ENCODE results near the gene DHX34.
"Not testable (repeated sequence)": the region's sequence is repeated elsewhere in the genome, so short reads cannot be mapped to it uniquely, and the experiment has no call there.

The DHX34 gene

DNA sequence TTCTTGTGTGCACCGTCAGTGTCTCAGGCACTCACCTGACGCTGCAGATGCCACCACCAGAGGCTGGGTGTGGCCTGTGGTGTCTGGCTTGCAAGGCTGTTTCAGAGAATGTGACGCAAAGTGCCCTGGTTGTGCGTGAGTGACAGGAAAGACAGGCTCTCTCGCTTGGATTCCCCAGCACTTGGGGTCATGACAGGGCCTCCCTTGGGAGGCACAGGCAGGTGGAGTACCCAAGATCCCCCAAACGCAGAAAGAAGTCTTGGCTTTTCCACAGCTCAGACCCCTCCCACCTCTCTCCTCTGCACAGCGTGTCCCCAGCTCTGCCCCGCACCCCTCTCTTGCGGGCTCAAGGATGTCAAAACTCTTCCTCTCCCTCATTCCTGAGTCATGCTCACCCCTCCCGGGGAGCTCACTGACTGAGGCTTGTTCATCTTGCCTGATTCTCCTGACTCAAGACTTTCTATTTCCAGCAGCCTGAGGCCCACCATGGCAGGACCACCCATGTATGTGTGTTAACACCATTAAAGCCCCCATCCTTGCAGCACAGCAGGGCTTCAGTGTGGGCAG, 21.0 kb downstream of the DHX34 start:
- no peak for DNase-seq (ENCODE audit: low spot score)

DNA sequence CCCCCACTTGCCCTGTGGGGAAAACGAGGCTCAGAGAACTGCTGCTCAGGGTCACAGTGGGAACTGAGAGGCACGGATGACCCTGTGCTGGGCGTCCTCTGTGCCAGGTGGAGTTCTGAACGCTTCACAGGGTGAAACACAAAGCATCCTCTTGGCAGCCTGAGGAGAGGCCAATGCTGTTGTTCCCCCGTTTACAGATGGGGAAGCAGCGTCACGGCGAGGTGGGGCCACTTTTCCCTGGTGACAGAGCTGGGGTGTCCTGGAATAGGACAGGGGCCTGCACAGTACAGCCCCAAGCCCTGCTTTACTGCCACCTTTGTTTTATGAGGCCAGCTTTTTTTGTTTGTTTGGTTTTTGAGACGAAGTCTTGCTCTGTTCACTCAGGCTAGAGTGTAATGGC, 22.1 kb downstream of the DHX34 start:
- DNase-seq (ENCODE audit: low spot score), result no peak

DNA sequence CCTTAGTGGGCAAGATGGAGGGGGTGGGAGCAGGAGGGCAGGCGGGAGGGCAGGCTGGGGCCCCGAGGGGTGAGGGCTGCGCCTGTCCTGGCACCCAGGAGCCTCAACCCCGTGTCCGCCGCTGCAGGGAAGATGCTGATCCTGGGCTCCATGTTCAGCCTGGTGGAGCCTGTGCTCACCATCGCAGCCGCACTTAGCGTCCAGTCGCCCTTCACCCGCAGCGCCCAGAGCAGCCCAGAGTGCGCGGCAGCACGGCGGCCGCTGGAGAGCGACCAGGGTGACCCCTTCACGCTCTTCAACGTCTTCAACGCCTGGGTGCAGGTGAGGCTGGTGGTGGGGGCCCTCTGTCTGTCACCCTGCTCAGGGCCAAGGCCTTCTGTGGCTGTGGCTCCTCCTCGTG, 23.5 kb downstream of the DHX34 start:
- DNase-seq (ENCODE audit: low spot score), result no peak

DNA sequence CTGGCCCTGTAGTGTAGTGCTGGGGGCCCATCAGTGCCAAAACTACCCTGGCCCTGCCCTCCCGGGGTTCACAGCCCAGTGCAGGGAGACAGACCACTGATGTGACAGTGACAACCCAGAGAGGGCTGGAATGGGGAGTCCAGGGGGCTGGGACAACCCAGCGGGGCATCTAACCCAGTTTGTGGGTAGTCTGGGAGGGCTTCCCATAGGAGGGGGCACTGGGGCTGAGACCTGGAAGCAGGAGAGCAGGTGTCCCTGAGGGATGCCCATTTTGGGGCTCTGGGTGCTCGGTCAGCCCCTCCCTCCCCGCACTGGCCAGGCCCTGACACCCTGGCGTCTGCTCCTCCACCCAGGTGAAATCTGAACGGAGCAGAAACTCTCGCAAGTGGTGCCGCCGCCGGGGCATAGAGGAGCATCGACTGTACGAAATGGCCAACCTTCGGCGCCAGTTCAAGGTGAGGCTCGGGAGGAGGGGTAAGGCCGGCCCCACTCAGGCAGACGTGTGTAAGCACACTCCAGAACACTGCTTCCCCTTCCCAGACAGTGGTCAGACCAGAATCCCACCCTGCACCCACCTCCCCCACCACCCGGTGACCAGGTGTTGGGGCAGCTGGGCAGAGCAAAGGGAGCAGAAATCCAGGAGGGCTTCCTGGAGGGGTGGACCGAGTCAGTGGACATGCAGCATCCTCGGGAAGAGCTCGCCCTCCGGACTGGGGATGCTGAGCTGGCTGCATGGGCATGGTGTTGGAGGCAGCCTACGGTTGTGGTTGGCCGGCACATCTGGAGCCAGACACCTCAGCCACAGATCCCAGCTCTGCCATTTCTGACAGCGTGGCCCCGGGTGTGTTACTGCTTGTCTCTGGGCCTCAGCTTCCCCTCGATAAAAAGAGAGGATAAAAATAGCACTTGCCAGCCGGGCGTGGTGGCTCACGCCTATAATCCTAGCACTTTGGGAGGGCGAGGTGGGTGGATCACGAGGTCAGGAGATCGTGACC, 24.4 kb downstream of the DHX34 start:
- no peak for DNase-seq (ENCODE audit: low spot score)

DNA sequence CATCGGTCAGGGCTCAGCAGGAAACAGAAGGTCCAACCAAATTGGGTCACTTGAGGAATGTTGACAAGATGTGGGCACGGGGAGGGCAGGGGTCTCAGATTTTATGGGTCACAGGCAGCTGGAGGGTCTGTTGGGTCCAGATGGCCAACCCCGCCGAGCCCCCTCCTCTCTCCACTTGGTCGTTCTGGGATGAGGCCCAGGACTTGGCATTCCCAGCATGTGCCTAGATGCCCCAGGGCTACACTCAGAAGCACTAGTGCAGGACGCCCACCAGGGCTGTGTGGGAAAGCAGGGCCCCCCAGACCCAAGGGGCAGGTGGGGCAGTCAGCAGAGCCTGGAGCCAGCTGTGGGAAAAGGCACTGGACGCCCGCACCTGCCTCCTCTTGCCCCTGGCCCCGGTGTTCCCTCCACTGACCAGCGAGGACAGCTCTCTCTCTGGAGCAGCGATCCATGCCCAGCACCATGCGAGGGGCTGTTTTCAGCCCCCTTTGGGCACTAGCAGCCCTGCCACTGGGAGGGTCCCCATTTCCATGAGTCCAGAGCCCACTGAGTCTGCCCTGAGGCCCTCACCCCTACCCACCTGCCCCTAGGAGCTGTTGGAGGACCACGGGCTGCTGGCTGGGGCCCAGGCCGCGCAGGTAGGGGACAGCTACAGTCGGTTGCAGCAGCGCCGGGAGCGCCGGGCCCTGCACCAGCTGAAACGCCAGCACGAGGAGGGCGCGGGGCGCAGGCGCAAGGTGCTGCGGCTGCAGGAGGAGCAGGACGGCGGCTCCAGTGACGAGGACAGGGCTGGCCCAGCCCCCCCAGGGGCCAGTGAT, 26.0 kb downstream of the DHX34 start:
- no peak for DNase-seq (ENCODE audit: low spot score)

DNA sequence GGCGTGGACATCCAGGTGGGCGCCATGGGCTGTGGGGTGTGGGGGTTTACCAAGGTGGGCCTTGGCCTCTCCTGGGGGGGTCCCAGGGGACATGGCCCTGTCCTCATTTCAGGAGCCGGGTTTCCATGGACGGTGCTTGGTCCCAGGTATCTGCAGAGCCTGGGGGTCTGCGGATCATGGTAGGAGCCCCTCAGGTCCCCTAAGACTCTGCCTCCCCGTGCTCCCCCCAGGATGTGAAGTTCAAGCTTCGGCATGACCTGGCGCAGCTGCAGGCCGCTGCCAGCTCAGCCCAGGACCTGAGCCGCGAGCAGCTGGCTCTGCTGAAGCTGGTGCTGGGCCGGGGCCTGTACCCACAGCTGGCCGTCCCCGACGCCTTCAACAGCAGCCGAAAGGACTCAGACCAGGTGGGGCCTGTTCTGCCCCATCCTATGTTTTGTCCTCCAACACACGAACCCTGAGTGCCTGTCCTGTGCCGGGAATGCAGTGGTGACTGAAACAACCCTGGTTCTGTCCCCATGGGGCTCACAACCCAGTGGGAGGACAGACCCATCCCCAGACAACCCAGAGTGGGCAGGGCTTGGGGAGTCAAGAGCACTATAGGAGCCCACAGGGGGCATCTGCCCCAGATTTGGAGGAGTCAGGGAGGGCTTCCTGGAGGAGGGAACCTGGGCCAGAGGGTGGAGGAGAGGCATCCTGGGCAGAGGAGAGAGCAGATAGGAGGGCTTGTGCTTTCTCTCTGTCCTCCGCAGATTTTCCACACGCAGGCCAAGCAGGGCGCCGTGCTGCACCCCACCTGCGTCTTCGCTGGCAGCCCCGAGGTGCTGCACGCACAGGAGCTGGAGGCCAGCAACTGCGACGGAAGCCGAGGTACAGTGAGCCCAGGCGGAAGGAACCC, 26.8 kb downstream of the DHX34 start:
- no peak for DNase-seq (ENCODE audit: low spot score)

DNA sequence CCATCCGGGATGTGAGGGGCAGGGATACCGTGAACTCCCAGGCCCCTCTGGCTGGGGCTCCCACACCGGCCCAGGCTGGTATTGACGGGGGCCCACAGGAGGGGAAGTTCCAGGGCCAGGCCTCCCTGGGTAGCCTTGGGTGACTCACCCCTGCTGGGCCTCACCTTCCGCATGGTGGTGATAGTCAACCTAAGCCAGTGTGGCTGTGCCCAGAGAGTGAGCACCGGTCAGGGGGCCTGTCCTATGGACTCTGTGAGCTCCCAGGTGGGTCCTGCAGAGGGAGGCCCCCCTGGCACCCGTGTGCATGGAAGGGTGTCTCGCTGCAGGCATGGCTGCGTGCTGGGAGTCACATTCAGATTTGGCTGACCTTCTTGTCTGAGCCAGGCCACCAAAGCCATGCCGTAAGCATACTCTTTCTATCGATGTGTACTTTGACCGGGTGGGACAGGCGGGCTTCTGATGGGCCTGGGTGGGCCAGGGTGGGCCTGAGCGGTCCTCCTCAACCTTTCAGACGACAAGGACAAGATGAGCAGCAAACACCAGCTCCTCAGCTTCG, 27.6 kb downstream of the DHX34 start:
- DNase-seq (ENCODE audit: low spot score), result no peak

DNA sequence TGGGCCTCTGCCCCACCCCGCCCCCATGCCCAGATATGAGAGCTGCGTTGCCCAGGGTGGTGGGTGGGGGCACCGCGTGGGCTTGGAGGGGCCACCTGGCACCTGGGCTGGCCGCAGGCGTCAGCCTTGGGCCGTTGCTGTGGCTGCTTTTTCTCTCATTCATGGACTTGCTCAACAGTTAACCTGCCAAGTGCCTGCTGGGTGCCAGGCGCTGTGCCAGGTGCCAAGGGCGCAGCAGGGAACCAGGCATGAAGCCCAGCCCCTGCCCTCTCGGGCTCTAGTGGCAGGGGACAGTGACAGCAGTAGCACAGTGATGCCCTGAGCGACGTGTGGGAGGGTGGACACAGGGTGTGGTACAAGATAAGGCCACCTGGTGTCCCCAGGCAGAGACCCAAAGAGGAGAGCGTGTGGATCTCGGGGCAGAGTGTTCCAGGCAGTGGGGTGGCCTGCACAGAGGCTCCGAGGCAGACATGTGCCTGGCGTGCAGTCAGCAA, 28.1 kb downstream of the DHX34 start:
- DNase-seq (ENCODE audit: low spot score), result no peak

DNA sequence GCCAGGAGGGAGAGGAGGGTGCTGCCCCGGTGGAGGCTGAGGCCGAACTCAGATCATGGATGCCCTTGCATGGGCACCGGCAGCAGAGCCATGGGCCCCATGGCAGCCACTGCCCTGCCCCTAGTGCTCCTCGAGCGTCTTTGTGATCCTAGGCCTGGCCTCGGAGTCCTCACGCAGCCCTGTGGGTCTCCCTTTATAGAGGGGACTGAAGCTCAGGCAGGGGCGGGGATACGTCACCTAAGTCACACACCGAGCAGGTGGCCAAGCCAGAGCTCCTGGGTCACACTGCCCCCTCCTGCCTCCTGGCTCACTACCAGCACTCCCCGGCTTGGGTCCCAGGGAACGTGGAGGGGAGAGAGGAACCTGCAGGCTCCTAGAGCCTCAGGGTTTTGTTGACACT, 28.7 kb downstream of the DHX34 start:
- DNase-seq (ENCODE audit: low spot score), result no peak

DNA sequence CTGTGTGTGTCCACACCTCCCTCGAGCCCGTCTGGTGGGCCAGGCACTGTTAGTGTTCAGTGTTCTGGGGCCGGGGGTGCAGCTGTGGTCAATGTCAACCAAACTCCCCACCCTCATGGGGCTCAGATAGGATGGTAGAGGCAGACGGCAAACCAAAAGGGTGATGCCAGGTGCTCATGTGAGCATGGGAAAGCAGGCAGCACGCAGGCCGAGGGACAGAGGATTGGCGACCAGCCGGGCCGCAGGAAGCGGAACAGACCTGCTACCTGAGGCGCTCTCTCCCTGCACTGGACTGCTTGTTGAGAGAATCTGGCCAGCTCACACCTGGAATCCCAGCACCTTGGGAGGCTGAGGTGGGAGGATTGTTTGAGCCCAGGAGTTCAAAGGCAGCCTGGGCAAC, 29.1 kb downstream of the DHX34 start:
- no peak for DNase-seq (ENCODE audit: low spot score)

DNA sequence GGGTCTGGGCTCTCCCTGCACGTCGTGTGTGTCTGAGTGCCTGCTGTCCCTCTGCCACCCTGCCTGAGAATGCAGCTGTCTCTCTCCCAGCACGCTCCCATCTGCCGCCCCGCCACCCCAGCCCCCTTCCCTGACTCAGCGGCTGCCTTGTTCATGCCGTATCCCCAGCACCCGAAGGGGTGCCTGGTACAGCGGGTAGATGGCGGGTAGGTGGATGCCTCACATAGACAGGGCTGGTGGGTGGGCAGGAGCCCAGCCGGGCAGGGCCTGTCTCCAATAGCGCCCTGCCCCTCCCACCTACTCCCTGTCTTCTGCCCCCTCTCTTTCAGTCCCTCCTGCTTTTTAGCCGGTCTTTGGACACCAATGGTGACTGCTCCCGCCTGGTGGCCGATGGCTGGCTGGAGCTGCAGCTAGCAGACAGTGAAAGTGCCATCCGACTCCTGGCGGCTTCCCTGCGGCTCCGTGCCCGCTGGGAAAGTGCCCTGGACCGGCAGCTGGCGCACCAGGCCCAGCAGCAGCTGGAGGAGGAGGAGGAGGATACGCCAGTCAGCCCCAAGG, 30.3 kb downstream of the DHX34 start:
- no peak for DNase-seq (ENCODE audit: low spot score)

DNA sequence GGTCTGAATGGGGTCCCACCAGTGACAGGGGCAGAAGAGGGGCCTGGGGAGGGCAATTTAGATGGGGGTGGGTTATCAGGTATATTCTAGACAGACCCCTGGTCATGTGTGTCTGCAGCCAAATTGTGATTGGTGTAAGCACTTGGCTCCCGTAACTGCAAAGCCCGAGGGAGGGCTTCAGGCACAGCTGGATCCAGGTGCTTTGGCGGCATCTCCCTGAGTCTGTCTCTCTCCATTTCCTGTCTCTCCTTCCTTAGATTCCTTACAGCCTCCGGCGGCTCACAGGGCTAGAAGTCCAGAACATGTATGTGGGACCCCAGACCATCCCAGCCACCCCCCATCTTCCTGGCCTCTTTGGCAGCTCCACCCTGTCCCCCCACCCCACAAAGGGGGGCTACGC, 31.4 kb downstream of the DHX34 start:
- no peak for DNase-seq (ENCODE audit: low spot score)

DNA sequence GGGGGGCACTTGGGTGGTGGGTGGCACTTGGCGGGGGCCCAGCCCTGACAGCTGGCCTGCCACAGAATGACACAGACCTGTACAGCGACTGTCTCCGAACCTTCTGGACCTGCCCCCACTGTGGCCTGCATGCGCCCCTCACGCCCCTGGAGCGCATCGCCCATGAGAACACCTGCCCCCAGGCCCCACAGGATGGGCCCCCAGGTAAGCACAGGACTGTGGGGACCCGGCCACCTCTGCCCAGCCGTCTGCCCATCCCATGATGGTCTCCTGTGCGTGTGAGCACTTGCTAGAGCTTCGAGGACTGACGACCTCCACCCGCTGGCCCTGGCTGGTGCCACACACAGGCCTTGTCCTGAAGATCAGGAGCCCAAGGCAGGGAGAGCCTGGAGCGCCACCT, 32.0 kb downstream of the DHX34 start:
- DNase-seq (ENCODE audit: low spot score), result no peak

DNA sequence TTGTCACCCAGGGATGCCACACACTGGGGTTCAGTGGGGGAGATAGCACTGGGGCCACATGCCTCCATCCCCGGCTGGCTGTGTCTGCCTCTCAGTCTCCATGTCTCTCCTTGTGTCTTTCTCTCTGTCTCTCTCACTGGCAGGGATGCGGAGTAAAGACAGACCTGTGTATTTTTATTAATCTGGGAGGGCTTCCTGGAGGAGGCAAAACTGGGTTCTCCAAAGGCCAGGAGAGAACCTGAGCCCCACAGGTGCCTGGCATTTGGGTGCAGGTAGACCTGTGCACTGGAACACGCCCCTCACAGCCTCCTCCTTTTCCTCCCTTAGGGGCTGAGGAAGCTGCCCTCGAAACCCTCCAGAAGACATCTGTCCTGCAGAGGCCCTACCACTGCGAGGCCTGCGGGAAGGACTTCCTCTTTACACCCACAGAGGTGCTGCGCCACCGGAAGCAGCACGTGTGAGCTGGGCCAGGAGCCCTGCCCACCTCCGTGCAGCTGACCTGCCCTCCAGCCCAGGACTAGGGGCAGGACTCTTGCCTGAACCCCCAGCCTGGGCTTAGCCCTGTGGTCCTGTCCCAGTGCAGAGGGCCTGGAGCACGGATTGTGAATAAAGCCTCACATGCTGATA, 32.7 kb downstream of the DHX34 start:
- DNase-seq (ENCODE audit: low spot score), result peak; percentile 19

DNA sequence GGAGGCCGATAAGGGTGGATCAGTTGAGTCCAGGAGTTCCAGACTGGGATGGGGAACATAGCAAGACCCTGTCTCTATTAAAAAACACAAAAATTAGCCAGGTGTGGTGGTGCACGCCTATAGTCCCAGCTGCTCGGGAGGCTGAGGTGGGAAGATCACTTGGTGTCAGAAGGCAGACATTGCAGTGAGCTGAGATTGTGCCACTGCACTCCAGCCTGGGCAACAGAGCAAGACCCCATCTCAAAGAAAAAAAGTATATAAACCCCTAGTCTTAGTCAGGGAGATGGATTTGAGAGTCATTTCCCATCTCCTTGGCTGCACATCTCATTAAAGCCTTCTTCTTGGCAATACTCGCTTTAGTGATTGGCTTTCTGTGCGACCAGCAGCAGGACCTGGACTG, 34.8 kb downstream of the DHX34 start:
- DNase-seq (ENCODE audit: low spot score), result not testable (repeated sequence)

DNA sequence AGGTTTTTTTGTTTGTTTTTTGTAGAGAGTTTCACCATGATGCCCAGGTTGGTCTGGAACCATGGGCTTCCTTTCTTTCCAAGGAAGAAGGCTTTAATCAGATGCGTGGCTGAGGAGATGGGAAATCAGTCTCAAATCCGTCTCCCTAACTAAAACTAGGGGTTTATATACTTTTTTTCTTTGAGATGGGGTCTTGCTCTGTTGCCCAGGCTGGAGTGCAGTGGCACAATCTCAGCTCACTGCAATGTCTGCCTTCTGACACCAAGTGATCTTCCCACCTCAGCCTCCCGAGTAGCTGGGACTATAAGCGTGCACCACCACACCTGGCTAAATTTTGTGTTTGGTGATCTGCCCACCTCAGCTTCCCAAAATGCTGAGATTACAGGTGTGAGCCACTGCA, 35.4 kb downstream of the DHX34 start:
- DNase-seq (ENCODE audit: low spot score), result not testable (repeated sequence)

DNA sequence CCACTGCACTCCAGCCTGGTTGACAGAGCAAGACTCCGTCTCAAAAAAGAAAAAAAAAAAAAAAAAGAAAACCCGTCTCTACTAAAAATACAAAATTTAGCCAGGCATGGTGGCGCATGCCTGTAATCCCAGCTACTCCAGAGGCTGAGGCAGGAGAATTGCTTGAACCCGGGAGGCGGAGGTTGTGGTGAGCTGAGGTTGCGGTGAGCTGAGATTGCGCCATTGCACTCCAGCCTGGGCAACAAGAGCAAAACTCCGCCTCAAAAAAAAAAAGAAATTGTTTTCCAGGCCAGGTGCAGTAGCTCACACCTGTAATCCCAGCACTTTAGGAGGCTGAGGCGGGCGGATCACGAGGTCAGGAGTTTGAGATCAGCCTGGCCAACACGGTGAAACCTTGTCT, 37.5 kb downstream of the DHX34 start:
- not testable (repeated sequence) for DNase-seq (ENCODE audit: low spot score)

DNA sequence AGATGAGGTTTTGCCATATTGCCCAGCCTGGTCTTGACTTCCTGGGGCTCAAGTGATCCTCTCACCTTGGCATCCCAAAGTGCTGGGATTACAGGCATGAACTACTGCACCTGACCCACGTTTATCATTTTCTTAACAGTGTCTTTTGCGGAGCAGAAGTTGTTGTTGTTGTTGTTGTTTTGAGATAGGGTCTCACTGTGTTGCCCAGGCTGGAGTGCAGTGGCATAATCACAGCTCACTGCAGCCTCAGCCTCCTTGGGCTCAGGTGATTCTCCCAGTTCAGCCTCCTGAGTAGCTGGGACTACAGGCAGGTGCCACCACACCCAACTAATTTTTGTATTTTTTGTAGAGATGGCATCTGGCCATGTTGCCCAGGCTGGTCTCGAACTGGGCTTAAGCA, 38.5 kb downstream of the DHX34 start:
- not testable (repeated sequence) for DNase-seq (ENCODE audit: low spot score)

DNA sequence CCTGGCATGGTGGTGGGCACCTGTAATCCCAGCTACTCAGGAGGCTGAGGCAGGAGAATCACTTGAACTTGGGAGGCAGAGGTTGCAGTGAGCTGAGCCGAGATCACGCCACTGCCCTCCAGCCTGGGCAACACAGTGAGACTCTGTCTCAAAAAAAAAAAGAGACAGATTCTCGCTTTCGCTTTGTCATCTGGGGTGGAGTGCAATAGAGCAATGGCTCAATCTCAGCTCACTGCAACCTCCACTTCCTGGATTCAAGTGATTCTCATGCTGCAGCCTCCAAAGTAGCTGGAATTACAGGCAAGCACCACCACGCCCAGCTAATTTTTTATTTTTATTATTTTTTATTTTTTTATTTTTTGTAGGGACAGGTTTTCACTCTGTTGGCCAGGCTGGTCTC, 39.6 kb downstream of the DHX34 start:
- not testable (repeated sequence) for DNase-seq (ENCODE audit: low spot score)

DNA sequence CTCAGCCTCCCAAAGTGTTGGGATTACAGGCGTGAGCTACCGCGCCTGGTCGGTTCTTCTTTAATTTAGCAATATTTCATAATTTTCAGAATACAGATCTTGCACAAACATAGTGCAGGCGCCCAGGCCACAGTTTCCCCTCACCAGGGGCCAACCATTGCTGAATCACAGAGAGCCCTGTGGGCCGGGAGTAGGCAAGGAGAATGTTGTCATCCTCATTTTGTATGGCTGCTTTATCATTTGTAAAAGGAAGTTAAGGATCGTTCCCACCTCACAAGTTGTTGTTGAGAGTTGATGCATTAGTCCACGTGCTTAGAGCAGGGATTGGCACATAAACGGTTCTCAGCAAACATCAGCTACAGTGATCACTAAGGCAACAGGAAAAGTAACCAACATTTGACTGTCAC, 40.0 kb downstream of the DHX34 start:
- no peak for DNase-seq (ENCODE audit: low spot score)
